Brain pericyte (primary cell): ENCODE data around the gene PHC2.

ENCODE experiments used
- DNase-seq: peaks from one replicate; pipeline ENCODE4 v3.0.0-alpha.2; 2012; ENCODE audit warnings: low read depth, low spot score

The PHC2 gene, protein sequence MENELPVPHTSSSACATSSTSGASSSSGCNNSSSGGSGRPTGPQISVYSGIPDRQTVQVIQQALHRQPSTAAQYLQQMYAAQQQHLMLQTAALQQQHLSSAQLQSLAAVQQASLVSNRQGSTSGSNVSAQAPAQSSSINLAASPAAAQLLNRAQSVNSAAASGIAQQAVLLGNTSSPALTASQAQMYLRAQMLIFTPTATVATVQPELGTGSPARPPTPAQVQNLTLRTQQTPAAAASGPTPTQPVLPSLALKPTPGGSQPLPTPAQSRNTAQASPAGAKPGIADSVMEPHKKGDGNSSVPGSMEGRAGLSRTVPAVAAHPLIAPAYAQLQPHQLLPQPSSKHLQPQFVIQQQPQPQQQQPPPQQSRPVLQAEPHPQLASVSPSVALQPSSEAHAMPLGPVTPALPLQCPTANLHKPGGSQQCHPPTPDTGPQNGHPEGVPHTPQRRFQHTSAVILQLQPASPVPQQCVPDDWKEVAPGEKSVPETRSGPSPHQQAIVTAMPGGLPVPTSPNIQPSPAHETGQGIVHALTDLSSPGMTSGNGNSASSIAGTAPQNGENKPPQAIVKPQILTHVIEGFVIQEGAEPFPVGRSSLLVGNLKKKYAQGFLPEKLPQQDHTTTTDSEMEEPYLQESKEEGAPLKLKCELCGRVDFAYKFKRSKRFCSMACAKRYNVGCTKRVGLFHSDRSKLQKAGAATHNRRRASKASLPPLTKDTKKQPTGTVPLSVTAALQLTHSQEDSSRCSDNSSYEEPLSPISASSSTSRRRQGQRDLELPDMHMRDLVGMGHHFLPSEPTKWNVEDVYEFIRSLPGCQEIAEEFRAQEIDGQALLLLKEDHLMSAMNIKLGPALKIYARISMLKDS

DNA sequence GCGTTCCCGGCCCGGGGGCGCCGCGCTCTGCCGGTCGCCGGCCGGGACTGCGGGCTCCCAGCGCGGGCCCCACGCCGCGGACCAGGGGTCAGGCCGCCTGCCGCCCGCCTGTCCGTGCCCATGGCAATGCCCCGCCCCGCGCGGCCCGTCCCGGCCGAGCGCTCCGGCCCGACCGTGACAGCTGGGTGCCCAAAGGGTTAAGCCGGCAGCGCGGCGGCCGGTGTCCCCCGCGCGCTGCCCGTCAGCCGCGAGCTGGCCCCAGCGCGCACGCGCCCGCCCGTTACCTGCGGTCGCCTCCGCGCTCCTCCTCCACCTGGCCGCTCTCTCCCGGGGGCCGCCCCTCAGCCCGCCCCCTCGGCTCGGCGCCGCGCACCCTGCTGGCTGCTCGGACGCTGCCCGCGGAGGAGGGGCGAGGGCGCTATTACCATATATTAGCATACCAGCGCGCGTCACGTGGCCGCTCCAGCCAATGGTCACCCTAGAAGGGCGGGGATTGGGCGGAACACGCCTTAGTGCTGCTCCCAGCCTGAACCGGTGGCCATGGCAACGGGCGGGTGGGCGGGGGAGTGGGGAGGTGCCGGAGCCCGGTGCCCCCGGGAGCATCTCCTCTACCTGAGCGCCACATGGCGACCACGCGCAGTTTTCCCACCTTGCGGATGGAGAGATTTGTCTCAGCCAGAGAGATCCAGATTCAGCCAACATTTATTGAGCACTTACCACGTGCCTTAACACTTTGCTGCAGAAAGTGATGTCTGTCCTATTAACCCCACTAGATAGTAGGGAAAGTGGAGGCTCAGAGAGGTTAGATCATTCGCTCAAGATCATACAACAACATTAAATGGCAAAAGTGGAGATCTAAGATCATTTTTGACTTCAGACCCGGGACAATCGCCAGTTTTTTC, at the start of gene PHC2:
Gene PHC2 (minus strand): TSS at position 404 of the 902 bp plus-strand sequence. CDS start 55,556 bp downstream, outside the sequence.
- DNase-seq: peak; percentile 79

DNA sequence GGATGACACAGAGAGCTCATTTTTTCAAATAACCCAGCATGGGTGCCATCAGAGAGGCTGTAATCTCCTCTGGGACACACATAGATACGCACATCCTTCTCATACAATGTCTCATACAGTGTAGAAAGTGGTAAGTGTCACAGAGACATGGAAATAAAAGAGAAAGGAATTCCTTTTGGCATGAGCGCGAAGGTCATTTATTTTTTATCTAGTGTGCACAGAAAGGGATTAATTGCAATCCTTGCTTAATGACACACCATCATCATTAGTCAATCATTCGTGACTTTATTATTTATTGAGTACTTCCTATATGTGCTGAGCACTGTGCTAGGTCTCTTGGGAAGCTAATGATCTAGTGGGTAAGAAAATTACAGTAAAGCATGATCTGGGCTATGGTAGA, 46.6 kb upstream of the PHC2 start:
- DNase-seq: no peak

DNA sequence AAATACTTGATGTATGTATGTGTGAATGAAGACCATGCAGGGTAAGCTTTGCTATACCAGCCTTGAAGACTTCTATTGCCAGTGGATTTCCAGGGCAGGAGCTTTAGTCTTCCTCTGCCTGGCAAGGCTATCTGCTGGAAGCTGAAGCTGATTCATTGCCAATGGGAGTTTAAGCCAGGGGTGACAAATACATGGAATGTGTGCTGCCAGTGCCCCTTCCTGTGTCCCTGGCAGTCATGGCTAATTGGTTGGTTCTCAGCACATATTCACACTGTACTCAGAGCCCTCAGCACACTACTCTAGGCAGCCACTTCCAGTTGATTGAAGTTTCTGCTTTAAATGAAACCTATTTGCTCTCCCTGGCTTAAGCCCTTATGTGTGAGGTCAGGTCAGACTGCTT, 43.0 kb upstream of the PHC2 start:
- DNase-seq: no peak

DNA sequence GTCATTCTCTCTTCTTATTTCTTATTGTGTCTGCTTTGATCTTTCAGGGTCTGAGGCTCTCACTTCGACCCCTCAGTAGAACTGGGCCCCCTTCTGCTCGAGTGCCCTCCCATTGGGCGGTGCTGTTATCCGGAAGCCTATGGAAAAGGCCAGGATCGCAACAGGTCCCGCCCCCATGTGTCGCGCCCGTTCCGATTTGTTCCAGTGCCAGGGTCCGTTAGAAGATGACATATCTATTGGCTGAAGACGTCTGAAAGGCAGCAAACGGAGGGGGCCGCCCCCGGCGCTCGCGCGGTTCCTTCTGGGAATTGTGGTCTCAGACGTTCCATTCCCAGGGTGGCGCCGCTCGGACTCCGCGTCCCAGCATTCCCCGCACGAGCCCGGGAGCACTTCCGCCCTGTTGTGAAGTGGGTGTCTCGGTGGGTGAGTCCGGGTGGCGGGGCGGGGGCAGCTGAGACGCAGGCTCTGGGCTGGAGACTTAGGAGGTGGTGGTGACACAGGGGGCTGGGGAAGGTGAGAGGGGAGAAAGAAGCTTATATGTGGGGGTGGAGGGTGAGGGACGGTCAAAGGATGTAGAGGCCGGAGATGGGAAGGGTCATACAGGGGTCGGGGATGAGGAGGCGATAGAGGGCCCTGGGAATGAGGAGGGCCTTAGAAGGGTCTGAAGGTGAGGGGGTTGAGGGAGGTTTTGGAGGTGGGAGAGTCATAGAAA, 41.5 kb upstream of the PHC2 start, which contains the start of gene ZSCAN20:
Gene ZSCAN20 (plus strand): TSS at position 377 of the 712 bp plus-strand sequence. CDS start 6,644 bp downstream, outside the sequence.
- DNase-seq: peak; percentile 87

DNA sequence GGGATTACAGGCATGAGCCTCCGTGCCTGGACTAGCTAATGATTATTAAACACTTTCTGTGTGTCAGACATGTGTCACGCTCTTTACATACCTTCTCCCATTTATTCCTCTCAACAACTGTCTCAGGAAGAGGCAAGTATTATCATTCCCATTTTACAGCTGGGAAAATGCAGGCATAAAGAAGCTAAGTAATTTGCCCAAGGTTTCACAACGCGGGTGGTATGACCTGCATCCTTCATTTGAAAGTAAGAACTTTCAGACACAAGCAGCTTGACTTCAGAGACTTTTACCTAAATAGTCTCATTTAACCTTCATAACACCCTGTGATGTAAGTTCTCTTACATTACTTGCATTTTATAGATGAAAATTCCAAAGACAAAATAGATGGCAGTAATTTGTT, 40.5 kb upstream of the PHC2 start:
- DNase-seq: no peak

DNA sequence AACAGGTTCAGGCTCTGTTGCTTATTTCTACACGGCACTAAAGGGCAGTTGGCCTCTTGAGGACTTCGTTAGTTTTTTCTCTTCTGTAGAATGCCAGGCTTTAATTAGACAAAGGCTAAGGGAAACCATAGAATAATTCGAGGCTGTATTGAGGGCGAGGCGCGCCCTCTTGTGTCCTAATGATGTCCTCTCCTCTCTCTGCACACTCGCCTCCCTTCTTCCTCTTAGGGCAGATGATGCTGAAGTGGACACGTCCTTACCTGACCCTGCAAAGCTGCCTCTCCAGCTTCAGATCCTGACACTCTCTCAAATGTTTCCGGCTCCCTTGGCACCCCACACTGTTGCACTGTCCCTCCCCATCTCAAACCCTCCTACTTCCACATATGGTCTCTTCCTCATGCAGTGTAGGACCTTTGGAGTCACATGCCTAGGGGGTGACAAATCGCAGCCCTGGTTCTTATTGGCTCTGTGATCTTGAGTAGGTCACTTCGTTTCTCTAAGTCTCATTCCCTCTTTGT, 39.7 kb upstream of the PHC2 start:
- DNase-seq: peak; percentile 56

DNA sequence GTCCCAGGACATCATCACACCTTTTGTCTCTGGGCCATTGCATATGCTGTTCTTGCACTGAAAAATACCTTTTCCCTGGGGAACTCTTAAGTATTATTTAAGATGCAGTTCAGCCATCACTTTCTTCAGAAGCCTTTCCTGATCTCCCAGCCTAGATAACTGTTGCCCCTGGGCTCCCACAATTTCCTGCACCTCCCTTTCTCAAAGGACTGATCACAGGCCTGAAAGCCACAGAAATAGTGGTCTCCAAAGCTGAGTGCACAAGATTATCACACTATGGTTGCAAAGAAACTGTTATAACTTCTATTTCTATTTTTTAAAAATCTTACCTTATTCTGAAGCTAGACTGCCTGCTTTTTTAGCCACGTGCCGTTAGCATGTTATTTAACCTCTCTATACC, 38.8 kb upstream of the PHC2 start:
- no peak for DNase-seq

DNA sequence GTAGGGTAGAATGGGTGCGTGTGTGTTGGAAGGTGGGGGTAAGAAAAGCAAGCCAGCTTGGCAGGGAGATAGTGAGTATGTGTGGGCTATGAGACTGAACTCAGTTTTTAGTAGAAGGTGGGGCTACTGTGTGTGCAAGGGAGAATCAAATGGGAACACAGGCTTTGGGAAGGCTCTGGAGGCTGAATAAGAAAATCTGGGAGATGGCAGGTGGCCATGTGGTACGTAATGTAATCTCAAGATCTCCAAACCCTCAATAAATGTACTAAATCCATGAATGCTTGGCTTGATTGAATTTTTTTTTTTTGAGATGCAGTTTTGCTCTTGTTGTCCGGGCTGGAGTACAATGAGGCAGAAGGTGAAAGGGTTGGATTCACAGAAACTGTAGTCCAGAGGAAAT, 38.1 kb upstream of the PHC2 start:
- DNase-seq: no peak

DNA sequence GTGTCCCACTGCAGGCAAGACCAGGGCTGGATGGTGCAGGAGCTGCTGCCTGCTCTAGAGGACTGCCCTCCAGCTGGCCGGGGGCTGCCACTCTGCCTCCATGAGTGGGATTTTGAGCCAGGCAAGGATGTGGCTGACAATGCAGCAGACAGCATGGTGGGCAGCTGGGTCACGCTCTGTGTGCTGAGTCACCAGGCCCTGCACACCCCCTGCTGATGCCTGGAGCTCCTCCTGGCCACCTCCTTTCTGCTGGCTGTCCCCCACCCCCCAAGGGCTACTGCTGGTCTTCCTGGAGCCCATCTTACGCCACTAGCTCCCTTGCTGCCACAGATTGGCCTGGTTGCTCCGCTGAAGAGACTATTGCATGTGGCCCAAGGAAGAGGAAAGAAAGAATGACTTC, 37.6 kb upstream of the PHC2 start:
- no peak for DNase-seq

DNA sequence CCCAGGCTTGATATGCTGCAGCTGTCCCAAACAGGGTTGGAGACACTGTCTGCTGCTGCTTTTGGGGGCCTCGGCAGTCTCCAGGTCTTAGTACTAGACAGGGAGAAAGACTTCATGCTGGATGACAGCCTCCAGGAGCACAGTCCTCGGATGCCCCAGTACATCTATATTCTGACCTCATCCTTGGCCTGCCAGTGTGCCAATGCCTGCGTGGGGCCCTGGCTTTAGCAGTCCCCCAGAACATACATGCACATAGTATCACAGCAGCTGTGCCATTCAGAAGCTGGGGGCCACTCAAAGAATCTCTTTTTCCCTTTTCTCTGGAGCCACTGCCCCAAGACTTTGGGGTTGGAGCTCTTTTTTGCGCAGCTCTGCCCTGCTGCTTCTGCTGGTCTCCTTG, 37.1 kb upstream of the PHC2 start:
- no peak for DNase-seq

DNA sequence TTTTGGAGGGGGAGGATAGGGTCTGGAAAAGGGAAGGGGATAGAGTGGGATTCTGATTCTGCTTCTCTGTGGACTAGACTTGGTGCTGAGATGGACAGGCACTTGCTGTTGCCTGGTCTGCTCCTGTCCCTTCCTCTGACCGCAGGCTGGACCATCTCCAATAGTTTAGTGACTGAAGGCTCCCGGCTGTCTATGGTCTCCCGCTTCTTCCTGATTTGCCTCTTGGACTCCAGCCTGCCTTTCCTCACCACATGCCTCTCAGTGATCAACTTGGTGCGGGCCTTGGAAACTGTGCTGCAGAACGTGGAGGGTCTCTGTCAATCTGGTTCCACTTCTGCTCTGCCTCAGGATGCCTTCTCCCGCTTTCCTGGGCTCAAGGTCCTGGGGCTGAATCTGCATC, 35.3 kb upstream of the PHC2 start:
- DNase-seq: no peak

DNA sequence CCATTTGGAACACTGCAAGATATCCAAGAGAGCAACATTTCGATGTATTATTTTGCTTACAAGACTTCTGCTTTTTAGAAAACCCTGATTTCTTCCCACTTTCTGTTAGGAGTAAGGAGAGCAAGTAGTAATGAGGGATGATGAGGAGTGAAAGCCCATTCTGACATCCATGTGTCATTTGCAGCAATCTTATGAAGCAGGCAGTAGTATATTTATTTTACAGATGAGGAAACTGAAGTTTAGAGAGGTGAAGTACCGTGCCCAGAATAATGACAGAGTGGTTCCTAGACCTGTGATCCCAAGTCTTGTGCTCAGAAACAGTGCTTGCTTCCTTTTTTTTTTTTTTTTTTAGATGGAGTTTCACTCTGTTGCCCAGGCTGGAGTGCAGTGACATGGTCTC, 34.4 kb upstream of the PHC2 start:
- DNase-seq: no peak

DNA sequence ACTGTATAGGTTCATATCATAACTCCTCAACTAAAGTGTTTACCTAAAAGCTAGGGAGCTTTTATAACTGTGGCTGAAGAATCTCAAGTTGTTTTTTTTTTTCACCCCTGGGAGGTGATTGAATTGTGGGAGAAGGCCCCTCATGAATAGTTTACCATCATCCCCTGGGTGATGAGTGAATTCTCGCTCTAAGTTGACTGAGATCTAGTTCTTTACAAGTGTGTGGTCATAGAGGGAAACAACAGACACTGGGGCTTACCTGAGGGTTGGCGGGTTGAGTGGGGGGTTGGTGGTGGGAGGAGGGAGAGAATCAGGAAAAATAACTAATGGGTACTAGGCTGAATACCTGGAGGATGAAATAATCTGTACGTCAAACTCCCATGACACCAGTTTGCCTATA, 33.7 kb upstream of the PHC2 start:
- DNase-seq: no peak

DNA sequence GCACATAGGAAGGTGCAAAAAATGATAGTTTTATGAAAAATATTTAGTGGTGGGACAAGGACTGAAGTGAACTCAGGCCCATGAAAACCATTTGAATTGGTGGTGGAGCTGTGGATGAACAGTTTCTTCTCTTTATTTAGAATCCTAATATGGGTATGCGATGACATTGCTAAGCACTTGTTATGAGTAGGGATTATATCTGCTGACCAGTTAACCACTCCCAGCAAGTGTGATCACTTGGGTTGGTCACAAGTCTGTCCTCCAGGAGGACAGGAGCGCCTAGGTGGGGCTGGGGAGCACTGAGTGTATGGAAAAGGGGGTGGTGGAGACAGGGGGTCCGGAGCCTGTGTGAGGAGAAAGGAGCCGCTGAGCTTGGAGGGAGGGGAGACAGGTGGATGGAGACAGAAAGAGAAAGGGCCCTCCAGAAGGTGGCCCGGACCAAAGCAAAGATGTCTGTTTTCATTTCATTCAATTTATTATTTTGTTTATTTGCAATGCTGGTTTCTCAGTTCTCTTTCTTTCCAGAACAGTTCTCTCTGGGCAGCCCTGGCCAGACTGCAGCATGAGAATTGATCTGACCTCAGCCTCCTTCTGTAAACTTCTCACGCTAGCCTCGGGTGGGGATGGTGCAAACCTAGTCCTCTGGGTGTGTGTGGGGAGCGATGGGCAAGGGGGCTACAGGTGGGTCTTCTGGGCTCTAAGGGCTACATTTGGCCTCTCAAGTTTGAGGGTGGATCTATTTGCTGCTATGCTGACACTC, 31.7 kb upstream of the PHC2 start:
- no peak for DNase-seq

DNA sequence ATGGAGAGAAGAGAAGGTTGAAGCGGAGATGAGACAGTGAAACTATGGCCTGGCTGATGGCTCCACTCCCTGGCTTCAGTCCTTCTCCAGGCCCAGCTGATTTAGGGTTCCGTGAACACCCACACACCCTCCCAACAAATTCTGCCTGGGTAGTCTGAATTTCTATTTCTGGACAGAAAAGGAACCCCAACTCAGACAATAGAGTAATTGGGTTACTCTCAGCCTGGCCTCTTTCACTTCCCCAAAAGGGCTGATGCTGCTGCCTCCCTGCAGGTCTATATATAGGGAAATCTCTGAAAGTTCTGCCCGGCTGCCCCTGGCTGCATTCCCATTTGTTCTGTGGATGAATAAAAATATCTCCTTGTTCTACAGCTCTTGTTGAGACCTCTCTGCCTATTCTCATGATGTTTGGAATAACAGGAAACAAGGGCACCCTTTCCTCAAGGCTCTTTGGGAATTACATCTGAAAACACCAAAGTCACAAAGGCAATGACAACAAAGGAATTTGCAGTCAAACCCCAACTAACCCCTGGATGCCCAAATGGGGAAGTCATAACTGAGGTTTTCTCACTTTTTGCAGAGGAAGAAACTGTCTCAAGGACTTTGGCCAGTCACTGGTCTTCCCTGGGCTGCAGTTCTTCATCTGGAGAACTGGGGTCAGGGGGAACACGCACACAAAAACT, 30.2 kb upstream of the PHC2 start:
- DNase-seq: no peak

DNA sequence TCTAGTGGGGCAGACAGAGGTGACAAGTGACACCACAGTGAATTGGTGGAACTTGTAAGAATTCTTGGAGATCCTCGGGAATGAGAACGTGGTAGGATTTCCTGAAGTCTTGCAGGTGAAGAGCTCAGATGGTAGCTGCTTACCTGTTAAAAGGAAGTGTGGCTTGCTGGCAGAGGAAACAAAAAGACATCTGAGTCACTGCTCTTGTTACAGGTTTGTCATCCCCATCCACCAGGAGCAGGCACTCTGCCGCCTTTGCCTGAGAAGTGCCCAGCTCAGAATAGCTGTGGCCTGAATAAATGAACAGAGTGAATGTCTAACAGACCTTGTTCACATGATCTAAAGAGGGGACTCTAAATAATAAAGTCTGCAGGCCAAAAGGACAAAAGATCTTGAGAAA, 29.2 kb upstream of the PHC2 start:
- DNase-seq: no peak

DNA sequence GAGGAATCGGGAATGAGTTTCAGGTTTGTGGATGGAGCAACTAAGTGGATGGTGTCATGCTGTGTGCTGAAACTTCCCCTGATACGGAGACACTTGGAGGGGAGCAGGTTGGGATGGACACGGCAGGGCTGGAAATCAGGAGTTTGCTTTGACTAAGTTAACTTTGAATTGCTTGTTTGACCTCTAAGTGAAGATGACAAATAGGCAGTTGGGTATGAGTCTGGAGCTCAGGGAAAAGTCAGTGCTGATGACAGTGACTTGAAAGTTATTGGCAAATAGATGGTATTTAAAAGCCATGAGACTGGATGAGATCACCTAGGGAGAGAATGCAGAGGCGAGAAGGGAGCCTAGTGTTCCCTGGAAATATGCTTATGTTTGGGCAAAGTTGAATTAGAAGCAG, 28.8 kb upstream of the PHC2 start:
- no peak for DNase-seq

DNA sequence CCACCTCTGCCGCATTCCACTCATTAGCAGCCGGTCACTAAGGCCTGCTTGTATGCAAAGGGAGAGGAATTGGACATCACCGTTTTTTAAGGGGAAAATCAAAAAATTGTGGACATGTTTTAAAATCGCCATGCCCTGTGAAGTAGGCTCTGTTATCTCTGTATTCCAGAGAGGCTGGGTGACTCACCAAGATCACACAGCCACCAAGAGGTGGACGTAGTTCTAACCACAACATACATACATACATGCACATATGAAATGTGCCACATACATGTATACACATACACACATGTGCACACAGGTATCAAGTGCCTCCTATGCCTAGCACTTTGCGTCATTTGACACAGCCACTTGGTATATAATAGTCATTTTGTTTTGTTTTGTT, 25.6 kb upstream of the PHC2 start:
- DNase-seq: no peak
